Smooth muscle cell (in vitro differentiated cells): Measurements from ENCODE around the gene KANSL1. TPM values are rescaled to one million over a fixed set of nuclear protein-coding genes. Genes with fewer than 3 reads are reported as not detected.

Experiments
- DNase-seq: peaks from one replicate; lab custom pipeline; 2025; ENCODE audit not compliant: unreplicated experiment; lab: John Stamatoyannopoulos, UW
- H2AFZ ChIP-seq: fragments of 200-600 bp; sonication (generic); 2 replicates; pipeline ENCODE4 v1.6.0; 2016; ENCODE audit warnings: antibody characterized with exemption, low read depth, mild to moderate bottlenecking
- H3F3A ChIP-seq: fragments of 200-600 bp; sonication (generic); 2 replicates; pipeline ENCODE4 v1.6.0; 2017; ENCODE audit warnings: antibody characterized with exemption, low read depth
- H3K27ac ChIP-seq: fragments of 200-600 bp; sonication (generic); 2 replicates; pipeline ENCODE4 v1.5.1; 2016; ENCODE audit warnings: low read depth, mild to moderate bottlenecking
- H3K27me3 ChIP-seq: fragments of 200-600 bp; sonication (generic); 2 replicates; pipeline ENCODE4 v1.6.1; 2016; ENCODE audit warnings: low read depth, mild to moderate bottlenecking
- H3K36me3 ChIP-seq: fragments of 200-600 bp; sonication (generic); 2 replicates; pipeline ENCODE4 v1.5.1; 2016; ENCODE audit warnings: low read depth
- H3K4me1 ChIP-seq: fragments of 200-600 bp; sonication (generic); 2 replicates; pipeline ENCODE4 v1.5.1; 2016; ENCODE audit warnings: low read depth
- H3K4me2 ChIP-seq: fragments of 200-600 bp; sonication (generic); 2 replicates; pipeline ENCODE4 v1.6.0; 2016; ENCODE audit warnings: mild to moderate bottlenecking
- H3K4me3 ChIP-seq: fragments of 200-600 bp; sonication (generic); 2 replicates; pipeline ENCODE4 v1.5.1; 2016; ENCODE audit warnings: mild to moderate bottlenecking
- H3K79me2 ChIP-seq: fragments of 200-600 bp; sonication (generic); 2 replicates; pipeline ENCODE4 v1.6.0; 2016; ENCODE audit warnings: low read depth, mild to moderate bottlenecking
- H3K9ac ChIP-seq: fragments of 200-600 bp; sonication (generic); 2 replicates; pipeline ENCODE4 v1.6.0; 2016; ENCODE audit warnings: low read depth
- H3K9me3 ChIP-seq: fragments of 200-600 bp; sonication (generic); replicated peaks from 2 replicates; pipeline ENCODE4 v1.5.1; 2016; ENCODE audit warnings: low read depth
- H4K20me1 ChIP-seq: fragments of 200-600 bp; sonication (generic); 2 replicates; pipeline ENCODE4 v1.6.0; 2016; ENCODE audit warnings: low read depth
- CTCF ChIP-seq: fragments of 200-600 bp; sonication (generic); IDR thresholded peaks from 2 replicates; pipeline ENCODE4 v1.5.1; 2017; ENCODE audit warnings: borderline replicate concordance, mild to moderate bottlenecking, antibody characterized with exemption; ENCODE audit not compliant: insufficient read depth, poor library complexity, severe bottlenecking
- WGBS: methylation state at CpG from one replicate; pipeline ENCODE4 v1.1.7; 2016; ENCODE audit warnings: low lambda C conversion rate; 5-methylcytosine and 5-hydroxymethylcytosine counted together
- polyA plus RNA-seq: library from polyadenylated mRNA; unstranded; fragments of >200 nt; fragmentation: Nextera tagmentation; extraction: Ambion mirVana; gene quantifications from 2 replicates; pipeline ENCODE4 v1.2.1, GENCODE V29; 2016
- total RNA-seq: library from RNA; depleted of rRNA; stranded (reverse); fragments of >200 nt; gene quantifications from 2 replicates; pipeline ENCODE4 v1.2.3, GENCODE V29; 2014

The KANSL1 gene
- total and polyA plus RNA-seq, 2 experiments from 2014 or later: 16.9 to 69.7 TPM

GRCh38 chr17:46060461-46060860 lies 132.8 kb downstream of the KANSL1 start:
- no peak for DNase-seq
- Histone ChIP-seq H3F3A (no peaks in the 10 kb centered on the region), H3K36me3 (no peaks in the 10 kb centered on the region), H3K27ac (no peak overlapping the region), H3K9ac (no peak overlapping the region), H2AFZ (no peak overlapping the region), H3K4me3 (no peak overlapping the region), H4K20me1 (peaks cover 70% of the 10 kb centered on the region), H3K79me2 (peaks cover 29% of the 10 kb centered on the region), H3K9me3 (no peaks in the 10 kb centered on the region), H3K4me2 (no peak overlapping the region), H3K4me1 (peaks cover 11% of the 10 kb centered on the region), H3K27me3 (no peaks in the 10 kb centered on the region)
- WGBS: 97% methylated on average over 2 of the region's 2 CpGs
- TF ChIP-seq CTCF: no peak

DNA sequence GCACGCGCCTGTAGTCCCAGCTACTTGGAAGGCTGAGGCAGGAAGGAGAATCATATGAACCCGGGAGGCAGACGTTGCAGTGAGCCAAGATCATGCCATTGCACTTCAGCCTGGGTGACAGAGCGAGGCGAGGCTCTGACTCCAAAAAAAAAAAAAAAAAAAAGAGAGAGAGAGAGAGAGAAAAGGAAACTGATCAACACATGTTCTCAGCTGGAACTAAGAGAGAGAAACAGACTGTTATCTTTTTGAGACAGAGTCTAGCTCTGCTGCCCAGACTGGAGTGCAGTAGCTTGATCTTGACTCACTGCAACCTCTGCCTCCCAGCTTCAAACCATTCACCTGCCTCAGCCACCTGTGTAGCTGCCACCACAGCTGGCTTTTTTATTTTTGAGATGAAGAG lies 133.7 kb downstream of the KANSL1 start:
- TF ChIP-seq CTCF: no peak
- Histone ChIP-seq H3K27ac (no peak overlapping the region), H3K27me3 (no peaks in the 10 kb centered on the region), H3K9ac (no peak overlapping the region), H3K4me2 (no peak overlapping the region), H2AFZ (no peak overlapping the region), H4K20me1 (peaks cover 72% of the 10 kb centered on the region), H3K9me3 (no peaks in the 10 kb centered on the region), H3K36me3 (no peaks in the 10 kb centered on the region), H3K79me2 (peaks cover 29% of the 10 kb centered on the region), H3K4me3 (no peak overlapping the region), H3F3A (no peaks in the 10 kb centered on the region), H3K4me1 (peaks cover 11% of the 10 kb centered on the region)
- no peak for DNase-seq
- WGBS: 91% methylated on average over 6 of the region's 6 CpGs

DNA sequence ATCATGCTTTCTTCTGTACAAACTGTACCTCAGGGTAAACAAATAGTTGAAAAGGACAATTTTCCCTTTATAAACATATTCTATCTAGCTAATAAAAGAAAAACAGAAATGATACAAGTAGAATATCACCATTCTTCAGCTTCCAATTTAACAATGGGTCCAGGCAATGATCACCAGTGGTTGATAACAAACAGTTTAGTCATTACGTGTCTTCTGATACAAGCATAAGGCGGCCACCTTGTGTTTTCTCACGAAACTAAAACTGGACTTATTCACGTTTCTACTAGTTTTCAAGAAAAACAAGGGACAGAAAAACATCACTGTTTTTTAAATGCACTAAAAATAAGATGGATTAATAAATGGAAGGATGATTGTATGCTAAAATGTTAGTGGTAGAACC lies 135.9 kb downstream of the KANSL1 start:
- Histone ChIP-seq H3K79me2 (peaks cover 41% of the 10 kb centered on the region), H3K4me2 (no peak overlapping the region)

More for the DNA sequence above, 135.9 kb downstream of the KANSL1 start:
- DNase-seq: no peak
- Histone ChIP-seq H3K9ac (no peak overlapping the region), H3K36me3 (no peaks in the 10 kb centered on the region), H3K4me3 (no peak overlapping the region), H3K9me3 (no peaks in the 10 kb centered on the region), H2AFZ (no peak overlapping the region), H3K4me1 (peaks cover 11% of the 10 kb centered on the region), H3F3A (no peaks in the 10 kb centered on the region), H4K20me1 (peaks cover 74% of the 10 kb centered on the region), H3K27ac (peak overlapping the region; percentile 65), H3K27me3 (no peaks in the 10 kb centered on the region)
- TF ChIP-seq CTCF: no peak
- WGBS: 87% methylated on average over 4 of the region's 4 CpGs
